ENCODE results near the gene ANKMY1.

DNA sequence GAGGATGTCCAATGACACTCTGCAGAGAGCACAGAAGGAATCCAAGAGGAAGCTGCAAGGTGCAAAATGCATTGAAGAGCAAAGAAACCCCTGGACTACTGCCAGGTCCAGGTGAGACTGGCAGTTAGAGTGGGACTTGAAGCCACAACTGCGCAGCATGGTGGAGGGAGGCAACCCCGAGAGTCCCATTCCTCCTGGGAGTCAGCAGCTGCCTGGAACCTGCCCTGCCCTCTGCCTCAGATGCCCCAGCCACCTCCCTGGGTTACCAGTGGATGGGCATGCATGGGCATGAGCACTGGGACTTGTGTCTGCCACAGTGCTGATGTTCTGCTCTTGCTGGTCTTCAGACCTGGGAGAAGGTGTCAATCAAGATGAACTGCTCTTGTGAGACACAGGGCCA is 43.2 kb downstream of the ANKMY1 start:
- TF ChIP-seq, protein P1, sequence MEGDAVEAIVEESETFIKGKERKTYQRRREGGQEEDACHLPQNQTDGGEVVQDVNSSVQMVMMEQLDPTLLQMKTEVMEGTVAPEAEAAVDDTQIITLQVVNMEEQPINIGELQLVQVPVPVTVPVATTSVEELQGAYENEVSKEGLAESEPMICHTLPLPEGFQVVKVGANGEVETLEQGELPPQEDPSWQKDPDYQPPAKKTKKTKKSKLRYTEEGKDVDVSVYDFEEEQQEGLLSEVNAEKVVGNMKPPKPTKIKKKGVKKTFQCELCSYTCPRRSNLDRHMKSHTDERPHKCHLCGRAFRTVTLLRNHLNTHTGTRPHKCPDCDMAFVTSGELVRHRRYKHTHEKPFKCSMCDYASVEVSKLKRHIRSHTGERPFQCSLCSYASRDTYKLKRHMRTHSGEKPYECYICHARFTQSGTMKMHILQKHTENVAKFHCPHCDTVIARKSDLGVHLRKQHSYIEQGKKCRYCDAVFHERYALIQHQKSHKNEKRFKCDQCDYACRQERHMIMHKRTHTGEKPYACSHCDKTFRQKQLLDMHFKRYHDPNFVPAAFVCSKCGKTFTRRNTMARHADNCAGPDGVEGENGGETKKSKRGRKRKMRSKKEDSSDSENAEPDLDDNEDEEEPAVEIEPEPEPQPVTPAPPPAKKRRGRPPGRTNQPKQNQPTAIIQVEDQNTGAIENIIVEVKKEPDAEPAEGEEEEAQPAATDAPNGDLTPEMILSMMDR (conservative IDR thresholded peaks at IDR 0.05) = no peak
- TF ChIP-seq EZH2 (IDR thresholded peaks at IDR 0.05; ENCODE audit: low read depth) = no peak
